LNCAP (cell line): ENCODE data around the gene SLC2A1.

Experiments
- TF ChIP-seq, protein P1 (sequence below): fragments of 450-650 bp; IDR thresholded peaks from 2 replicates; pipeline ENCODE4 v1.5.1; 2017; ENCODE audit warnings: mild to moderate bottlenecking

SLC2A1 gene

GRCh38 chr1:42979036-42979430, 20.4 kb upstream of the SLC2A1 start:
- TF ChIP-seq, protein P1, sequence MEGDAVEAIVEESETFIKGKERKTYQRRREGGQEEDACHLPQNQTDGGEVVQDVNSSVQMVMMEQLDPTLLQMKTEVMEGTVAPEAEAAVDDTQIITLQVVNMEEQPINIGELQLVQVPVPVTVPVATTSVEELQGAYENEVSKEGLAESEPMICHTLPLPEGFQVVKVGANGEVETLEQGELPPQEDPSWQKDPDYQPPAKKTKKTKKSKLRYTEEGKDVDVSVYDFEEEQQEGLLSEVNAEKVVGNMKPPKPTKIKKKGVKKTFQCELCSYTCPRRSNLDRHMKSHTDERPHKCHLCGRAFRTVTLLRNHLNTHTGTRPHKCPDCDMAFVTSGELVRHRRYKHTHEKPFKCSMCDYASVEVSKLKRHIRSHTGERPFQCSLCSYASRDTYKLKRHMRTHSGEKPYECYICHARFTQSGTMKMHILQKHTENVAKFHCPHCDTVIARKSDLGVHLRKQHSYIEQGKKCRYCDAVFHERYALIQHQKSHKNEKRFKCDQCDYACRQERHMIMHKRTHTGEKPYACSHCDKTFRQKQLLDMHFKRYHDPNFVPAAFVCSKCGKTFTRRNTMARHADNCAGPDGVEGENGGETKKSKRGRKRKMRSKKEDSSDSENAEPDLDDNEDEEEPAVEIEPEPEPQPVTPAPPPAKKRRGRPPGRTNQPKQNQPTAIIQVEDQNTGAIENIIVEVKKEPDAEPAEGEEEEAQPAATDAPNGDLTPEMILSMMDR: no peak

DNA sequence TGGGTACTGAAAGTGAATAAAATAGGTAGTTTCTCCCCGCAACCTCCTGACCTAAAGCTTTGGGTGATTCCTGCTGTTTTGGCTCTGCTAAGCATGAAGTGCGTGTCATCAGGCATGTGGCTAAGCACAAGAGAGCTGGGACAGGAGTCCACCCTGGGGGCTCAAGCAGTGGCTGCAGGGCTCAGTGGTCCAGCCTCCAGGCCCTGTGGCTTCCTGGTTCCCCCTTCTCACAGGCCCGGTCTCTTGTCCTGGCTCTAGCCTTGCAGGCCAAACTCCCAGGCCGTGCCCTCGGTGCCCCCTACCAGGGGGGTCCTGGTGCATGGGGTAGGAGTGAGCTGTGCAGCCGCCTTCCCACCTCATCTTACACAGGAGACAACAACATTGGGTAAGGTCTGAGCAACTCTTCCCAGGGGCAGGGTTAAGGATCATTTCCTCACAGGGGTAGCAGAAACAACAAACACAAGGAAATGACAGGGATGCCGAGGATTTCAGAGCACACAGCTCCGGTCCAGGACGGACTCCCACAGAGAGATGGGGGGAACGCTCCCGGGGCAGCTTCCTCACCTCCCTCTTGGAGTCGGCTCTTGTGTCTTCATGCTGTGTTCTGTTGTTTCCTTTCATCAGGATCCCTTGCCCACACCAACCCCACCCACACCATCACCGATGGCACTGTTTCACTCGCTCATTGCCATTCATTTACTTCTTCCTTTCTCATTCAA, 19.8 kb upstream of the SLC2A1 start:
- TF ChIP-seq, protein P1: no peak

DNA sequence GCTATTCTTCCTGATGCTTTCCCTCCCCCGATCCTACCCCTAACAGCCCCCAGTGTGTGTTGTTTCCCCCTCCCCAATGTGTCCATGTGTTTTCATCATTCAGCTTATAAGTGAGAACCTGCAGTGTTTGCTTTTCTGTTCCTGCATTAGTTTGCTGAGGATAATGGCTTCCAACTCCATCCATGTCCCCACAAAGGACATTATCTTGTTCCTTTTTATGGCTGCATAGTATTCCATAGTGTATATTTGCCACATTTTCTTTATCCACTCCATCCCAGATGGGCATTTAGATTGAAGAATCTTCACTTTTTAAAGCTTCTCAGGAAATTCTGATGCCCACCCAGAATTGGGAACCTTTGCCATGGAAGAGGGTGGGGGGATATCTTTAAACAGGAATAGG, 19.0 kb upstream of the SLC2A1 start:
- TF ChIP-seq, protein P1: no peak

GRCh38 chr1:42975561-42976225, 17.0 kb upstream of the SLC2A1 start:
- TF ChIP-seq, protein P1: no peak

GRCh38 chr1:42974767-42975437, 16.2 kb upstream of the SLC2A1 start:
- TF ChIP-seq, protein P1: no peak

DNA sequence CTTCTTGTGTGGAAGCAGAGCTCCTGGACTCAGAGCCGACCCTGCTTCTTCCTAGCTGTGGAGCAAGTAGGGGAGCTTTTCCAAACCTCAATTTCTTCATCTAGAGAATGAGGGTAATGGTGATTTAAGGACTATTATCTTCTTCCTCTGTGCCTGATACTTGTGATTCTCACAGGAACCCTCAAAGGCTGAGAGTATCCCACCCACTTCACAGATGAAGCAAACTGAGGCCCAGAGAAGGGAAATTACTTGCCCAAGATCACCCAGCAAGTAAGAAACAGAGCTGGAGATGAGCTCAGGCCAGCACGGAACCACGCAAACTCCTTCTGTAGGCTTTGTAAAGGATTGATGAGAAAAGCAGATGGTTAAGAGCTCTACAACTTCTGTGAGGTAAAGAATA, 15.1 kb upstream of the SLC2A1 start:
- TF ChIP-seq, protein P1: no peak

DNA sequence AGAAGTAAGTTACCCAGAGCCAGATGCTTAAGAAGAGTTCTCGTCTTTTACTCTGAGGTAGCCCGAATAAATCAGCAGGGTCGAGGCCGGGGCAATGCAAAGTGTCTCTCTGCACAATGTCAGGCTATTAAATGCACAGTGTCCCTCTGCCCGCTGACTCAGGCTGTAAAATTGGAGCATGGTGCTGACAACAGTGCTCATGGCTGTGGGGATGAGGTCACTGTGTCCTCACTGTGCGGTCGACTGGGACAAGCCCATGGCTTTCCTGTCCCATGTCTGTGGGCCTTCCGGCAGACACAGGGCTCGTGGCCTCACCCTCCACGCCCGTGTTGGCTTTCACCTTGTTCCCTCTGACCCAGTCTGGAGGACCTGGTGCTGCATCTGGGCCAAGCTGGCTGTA, 14.6 kb upstream of the SLC2A1 start:
- TF ChIP-seq, protein P1: no peak
